ENCODE data around the gene AHSG.

DNA sequence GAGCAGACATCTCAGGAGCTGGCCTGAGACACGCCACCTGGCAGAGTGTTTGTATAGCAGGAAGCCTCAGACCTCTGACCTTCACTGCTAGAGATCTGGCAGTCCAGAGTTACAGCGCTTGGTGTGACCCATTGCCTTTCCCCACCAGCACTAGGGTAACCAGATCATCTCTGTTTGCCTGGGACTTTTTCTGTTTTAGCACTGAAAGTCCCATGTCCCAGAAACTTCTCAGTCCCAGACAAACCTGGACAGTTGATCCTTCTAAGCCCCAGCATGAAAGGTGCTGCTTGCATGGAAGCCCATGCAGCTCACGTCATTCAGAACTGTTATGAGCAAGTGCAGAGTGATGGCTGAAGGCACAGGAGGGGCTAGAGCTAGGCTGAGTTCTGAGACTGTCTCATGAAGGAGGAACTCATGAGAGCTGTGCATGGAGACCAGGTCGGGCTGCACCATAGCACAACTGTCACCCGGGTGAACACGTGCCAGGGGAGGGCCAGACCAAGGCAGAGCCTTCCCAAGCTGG is 18.2 kb upstream of the AHSG start:
- TF ChIP-seq, protein P1, sequence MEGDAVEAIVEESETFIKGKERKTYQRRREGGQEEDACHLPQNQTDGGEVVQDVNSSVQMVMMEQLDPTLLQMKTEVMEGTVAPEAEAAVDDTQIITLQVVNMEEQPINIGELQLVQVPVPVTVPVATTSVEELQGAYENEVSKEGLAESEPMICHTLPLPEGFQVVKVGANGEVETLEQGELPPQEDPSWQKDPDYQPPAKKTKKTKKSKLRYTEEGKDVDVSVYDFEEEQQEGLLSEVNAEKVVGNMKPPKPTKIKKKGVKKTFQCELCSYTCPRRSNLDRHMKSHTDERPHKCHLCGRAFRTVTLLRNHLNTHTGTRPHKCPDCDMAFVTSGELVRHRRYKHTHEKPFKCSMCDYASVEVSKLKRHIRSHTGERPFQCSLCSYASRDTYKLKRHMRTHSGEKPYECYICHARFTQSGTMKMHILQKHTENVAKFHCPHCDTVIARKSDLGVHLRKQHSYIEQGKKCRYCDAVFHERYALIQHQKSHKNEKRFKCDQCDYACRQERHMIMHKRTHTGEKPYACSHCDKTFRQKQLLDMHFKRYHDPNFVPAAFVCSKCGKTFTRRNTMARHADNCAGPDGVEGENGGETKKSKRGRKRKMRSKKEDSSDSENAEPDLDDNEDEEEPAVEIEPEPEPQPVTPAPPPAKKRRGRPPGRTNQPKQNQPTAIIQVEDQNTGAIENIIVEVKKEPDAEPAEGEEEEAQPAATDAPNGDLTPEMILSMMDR (conservative IDR thresholded peaks at IDR 0.05; ENCODE audit: low read depth in 2 of 2): no peak
- TF ChIP-seq POLR2AphosphoS5 (IDR thresholded peaks at IDR 0.05; ENCODE audit: low read depth) (no peak), EZH2phosphoT487 (IDR thresholded peaks at IDR 0.05; ENCODE audit: unreplicated experiment) (no peak)
- TF ChIP-seq, protein P2, sequence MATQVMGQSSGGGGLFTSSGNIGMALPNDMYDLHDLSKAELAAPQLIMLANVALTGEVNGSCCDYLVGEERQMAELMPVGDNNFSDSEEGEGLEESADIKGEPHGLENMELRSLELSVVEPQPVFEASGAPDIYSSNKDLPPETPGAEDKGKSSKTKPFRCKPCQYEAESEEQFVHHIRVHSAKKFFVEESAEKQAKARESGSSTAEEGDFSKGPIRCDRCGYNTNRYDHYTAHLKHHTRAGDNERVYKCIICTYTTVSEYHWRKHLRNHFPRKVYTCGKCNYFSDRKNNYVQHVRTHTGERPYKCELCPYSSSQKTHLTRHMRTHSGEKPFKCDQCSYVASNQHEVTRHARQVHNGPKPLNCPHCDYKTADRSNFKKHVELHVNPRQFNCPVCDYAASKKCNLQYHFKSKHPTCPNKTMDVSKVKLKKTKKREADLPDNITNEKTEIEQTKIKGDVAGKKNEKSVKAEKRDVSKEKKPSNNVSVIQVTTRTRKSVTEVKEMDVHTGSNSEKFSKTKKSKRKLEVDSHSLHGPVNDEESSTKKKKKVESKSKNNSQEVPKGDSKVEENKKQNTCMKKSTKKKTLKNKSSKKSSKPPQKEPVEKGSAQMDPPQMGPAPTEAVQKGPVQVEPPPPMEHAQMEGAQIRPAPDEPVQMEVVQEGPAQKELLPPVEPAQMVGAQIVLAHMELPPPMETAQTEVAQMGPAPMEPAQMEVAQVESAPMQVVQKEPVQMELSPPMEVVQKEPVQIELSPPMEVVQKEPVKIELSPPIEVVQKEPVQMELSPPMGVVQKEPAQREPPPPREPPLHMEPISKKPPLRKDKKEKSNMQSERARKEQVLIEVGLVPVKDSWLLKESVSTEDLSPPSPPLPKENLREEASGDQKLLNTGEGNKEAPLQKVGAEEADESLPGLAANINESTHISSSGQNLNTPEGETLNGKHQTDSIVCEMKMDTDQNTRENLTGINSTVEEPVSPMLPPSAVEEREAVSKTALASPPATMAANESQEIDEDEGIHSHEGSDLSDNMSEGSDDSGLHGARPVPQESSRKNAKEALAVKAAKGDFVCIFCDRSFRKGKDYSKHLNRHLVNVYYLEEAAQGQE (IDR thresholded peaks at IDR 0.05; ENCODE audit: unreplicated experiment): no peak
